ENCODE measurements around the gene POMGNT1. TPM values are rescaled to one million over a fixed set of nuclear protein-coding genes. Genes with fewer than 3 reads are reported as not detected.
"Not testable (repeated sequence)": the region's sequence is repeated elsewhere in the genome, so short reads cannot be mapped to it uniquely, and the experiment has no call there.

POMGNT1 gene
- 31.5 TPM for total RNA-seq (ENCODE audit: insufficient read depth, low replicate concordance)

DNA sequence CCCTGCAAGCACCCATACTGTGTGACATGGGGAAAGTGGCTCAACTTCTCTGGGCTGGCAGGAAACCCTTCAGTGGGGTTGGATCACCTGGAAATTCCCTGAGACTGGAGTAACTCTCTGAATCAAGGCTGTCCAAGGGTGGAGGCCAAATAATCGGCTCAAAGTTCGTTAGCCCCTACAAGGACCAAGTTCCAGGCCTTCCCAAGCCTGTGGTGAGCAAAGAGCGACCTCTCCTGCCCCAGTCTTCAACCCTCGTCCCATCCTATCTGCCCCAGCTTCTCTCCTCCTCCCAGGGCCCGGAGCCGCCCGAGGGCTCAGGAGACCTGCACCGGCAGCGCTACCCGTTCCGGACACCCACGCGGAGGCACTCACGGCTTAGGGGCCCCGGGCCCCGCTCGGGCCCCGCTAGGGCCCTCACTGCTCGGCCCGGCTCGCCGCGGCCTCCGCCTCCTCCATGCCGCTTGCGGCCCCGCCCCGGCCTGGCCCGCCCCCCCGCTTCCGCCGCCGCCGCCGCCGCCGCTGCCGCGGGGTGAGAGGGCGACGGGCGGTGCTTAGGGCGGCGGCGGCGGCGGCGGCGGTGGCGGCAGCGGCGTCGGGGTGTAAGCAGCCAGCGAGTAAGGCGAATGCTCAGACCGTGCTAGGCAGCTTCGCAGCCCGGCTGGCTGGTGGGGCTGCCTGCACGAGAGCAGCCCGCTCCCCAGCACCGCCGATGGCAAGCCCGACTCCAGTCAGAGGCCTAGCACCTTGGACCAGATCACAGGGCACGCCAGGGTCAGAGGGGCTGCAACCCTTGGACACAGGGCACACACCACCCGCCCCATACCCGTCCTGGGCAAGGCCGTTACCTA, at the start of gene POMGNT1:
POMGNT1 (minus strand) TSS at position 471 of the 848 bp plus-strand sequence. CDS start 613 bp downstream, outside the sequence.
- peak; percentile 78 for DNase-seq (ENCODE audit: low spot score)

- DNase-seq (ENCODE audit: low spot score) = peak; percentile 99
Measured at GRCh38 chr1:46247436-46248121, 49.3 kb upstream of the POMGNT1 start, which contains the start of gene RAD54L. RAD54L (plus strand) TSS chr1:46247763; CDS start chr1:46248406, 643 bp downstream.

GRCh38 chr1:46246548-46247435, 48.6 kb upstream of the POMGNT1 start:
- DNase-seq (ENCODE audit: low spot score) = no peak

- DNase-seq (ENCODE audit: low spot score) = not testable (repeated sequence)
Measured at GRCh38 chr1:46246136-46246535, 47.9 kb upstream of the POMGNT1 start.

DNA sequence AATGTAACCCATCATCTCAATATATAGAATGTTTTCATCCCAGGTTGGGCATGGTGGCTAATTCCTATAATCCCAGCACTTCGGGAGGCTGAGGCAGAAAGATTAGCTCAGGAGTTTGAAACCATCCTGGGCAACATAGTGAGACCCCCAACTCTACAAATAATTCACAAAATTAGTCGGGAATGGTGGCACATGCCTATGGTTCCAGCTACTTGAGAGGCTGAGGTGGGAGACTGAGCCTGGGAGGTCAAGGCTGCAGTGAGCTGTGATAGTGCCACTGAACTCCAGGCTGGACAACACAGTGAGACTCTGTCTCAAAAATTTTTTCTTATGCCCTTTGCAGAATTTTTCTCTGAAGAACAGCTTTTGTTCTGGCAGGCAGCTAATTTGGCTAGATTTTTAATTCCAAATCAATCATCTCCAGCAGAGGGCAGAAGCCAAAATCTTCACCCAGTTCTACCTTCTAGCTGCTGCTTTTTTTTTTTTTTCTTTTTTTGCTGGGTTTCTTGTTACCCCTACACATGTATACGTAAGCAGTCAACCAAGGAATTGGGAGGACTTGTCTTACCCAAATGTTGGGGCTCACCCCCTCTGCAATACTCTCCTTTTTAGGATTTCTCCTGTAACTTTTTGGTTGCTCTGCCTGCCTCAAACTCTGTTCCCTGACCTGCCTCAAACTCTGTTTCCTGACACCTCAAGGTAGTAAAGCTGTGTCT, 46.6 kb upstream of the POMGNT1 start:
- DNase-seq (ENCODE audit: low spot score) = peak; percentile 16

DNA sequence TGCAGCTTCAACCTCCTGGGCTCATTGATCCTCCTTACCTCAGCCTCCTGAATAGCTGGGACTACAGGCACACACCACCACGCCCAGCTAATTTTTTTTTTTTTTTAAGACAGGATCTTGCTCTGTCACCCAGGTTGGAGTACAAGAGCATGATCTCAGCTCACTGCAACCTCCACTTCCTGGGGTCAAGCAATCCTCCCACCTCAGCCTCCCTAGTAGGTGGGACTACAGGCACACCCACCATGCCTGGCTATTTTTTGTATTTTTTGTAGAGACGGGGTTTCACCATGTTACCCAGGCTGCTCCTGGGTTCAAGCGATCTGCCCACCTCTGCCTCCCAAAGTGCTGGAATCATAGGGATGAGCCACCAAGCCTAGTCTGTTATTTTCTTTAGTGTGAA, 45.6 kb upstream of the POMGNT1 start:
- DNase-seq (ENCODE audit: low spot score) = not testable (repeated sequence)

- no peak for DNase-seq (ENCODE audit: low spot score)
Measured at GRCh38 chr1:46242918-46243317, 44.7 kb upstream of the POMGNT1 start.

- not testable (repeated sequence) for DNase-seq (ENCODE audit: low spot score)
Measured at GRCh38 chr1:46241733-46242132, 43.5 kb upstream of the POMGNT1 start.

DNA sequence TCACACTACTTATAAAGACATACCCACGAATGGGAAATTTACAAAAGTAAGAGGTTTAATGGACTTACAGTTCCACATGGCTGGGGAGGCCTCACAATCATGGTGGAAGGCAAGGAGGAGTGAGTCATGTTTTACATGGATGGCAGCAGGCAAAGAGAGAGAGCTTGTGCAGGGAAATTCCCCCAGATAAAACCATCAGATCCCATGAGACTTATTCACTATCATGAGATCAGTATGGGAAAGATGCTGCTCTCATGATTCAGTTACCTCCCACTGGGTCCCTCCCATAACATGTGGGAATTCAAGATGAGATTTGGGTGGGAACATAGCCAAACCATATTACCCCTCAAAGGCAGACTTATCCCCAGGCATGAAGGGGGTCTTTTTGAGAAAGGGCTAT, 40.6 kb upstream of the POMGNT1 start:
- DNase-seq (ENCODE audit: low spot score) = not testable (repeated sequence)

GRCh38 chr1:46236882-46237281, 38.6 kb upstream of the POMGNT1 start:
- DNase-seq (ENCODE audit: low spot score) = no peak

DNA sequence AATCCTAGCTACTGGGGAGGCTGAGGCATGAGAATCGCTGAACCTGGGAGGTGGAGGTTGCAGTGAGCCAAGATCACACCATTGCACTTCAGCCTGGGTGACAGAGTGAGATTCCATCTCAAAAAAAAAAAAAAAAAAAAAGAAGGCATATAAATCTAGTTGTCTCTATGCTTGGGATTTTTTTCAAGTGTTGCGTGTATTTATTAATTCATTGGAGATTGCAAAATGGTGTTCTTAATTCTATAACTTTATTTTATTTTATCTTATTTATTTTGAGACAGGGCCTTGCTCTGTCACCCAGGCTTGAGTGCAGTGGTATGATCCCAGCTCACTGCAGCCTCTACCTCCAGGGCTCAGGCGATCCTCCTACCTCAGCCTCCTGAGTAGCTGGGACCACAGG, 33.0 kb upstream of the POMGNT1 start:
- not testable (repeated sequence) for DNase-seq (ENCODE audit: low spot score)

DNA sequence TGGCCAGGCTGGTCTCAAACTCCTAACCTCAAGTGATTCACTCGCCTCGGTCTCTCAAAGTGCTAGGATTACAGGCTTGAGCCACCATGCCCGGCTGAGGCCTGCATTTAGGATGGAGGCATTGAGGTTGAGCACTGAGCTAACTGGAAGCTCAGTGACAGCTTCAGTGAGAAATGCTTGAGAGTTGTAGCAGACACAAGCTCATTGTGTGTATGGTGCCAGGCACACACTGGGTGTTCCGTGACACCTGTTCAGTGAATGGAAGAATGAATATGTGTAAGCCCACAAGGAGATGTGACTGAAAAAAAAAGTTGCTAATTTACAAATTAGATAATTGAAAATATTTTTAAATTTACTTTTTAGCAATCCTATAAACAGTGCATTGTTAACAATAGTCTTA, 26.7 kb upstream of the POMGNT1 start:
- DNase-seq (ENCODE audit: low spot score) = no peak

DNA sequence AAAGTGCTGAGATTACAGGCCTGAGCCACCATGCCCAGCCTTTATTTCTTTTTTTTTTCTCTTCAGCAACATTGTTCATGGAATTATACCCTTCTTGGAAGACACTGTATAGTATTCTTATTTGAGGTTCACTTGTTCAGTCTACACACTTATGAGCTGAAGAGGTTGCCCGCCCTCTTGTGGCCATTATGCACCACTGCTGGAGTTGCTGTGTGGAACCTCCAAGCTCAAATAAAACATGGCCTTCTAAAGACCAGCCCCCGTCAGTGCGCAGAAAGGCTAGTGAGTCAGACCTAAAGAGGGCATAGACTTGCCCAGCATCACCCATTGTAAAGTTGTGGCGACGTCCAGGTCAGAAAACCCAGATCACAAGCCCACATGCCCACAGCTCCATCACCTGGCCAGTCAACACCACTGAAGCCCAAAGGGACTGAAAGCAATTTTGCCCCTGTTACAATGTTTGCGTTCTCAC, 25.3 kb upstream of the POMGNT1 start:
- peak; percentile 84 for DNase-seq (ENCODE audit: low spot score)

DNA sequence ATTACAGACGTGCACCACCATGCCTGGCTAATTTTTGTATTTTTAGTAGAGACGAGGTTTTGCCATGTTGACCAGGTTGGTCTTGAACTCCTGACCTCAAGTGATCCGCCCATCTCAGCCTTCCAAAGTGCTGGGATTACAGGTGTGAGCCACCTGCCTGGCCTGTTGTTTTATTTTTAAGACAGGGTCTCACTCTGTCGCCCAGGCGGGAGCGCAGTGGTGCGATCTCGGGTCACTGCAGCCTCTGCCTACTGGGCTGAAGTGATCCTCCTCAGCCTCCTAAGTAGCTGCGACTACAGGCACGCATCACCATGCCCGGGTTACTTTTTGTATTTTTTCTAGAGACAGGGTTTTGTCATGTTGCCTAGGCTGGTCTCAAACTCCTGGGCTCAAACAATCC, 24.8 kb upstream of the POMGNT1 start:
- not testable (repeated sequence) for DNase-seq (ENCODE audit: low spot score)

DNA sequence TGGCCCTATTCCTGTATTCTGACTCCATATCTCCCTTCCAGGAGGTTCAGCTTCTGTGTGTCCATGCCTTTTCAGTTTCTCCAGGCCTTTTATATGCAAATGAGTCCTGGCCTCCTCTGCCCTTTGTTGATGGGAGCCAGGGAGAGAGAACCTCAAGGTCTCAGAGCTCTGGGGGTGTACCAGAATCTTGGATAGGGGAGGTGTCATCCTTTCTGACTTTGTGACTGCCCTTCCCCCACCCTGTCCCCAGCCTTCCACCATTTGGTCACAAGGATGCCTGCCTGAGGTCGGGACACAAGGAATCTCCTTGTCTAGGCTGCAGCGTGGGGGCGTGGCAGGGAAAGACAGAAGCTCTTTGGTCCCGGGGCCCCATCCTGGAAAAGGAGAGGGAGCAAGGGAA, 23.5 kb upstream of the POMGNT1 start:
- DNase-seq (ENCODE audit: low spot score) = no peak

DNA sequence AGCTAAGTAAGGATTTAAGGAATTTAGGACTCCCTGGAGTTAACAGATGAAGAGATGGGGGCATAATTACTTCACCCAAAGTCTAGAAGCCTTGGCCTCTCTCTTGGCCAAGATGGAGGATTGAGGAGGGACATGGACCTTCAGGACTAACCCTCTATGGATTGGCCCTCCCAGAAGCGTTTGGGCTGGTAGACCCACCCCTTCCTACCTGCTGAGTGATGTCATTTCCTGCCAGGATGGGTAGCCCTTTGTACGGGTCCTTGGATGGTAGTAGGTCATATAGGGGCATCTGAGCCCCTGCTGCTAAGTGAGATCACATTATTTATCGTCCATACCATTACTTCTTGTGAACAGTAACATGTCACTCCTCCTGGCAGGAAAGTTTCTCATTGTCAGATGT, 22.6 kb upstream of the POMGNT1 start:
- no peak for DNase-seq (ENCODE audit: low spot score)

GRCh38 chr1:46219551-46220520, 21.6 kb upstream of the POMGNT1 start:
- DNase-seq (ENCODE audit: low spot score) = no peak

- DNase-seq (ENCODE audit: low spot score) = peak; percentile 69
Measured at GRCh38 chr1:46218443-46218842, 20.2 kb upstream of the POMGNT1 start.

GRCh38 chr1:46215504-46215903, 17.3 kb upstream of the POMGNT1 start:
- DNase-seq (ENCODE audit: low spot score) = no peak

GRCh38 chr1:46211051-46211450, 12.8 kb upstream of the POMGNT1 start:
- no peak for DNase-seq (ENCODE audit: low spot score)

Data from umbilical cord (tissue), 2 donors.